Breast epithelium (tissue), 3 donors: Measurements from ENCODE around the gene DES.

Source experiments
- CTCF ChIP-seq, 3 donors: fragments of 450-650 bp; IDR thresholded peaks; one replicate each; pipeline ENCODE4 v1.5.1; 2016 to 2017; ENCODE audit warnings: antibody characterized with exemption in 3 of 3, mild to moderate bottlenecking in 3 of 3, moderate library complexity in 3 of 3
- POLR2A ChIP-seq: fragments of 450-650 bp; IDR thresholded peaks from one replicate; pipeline ENCODE4 v1.6.1; 2016; ENCODE audit warnings: antibody characterized with exemption, mild to moderate bottlenecking, moderate library complexity
- POLR2AphosphoS5 ChIP-seq, 3 donors: sonication (generic); formaldehyde crosslinking; IDR thresholded peaks; one replicate each; pipeline ENCODE4 v1.6.1; 2017; ENCODE audit warnings: antibody characterized with exemption in 3 of 3

GRCh38 chr2:219459460-219460311 lies 41.5 kb downstream of the DES start:
- TF ChIP-seq POLR2AphosphoS5 (IDR thresholded peaks at IDR 0.05) = no peak
- no peak for TF ChIP-seq POLR2A
- TF ChIP-seq CTCF (IDR thresholded peaks at IDR 0.05) = peak; percentile 44 to 80 (median 77)
